NCI-H82 (cell line): ENCODE measurements around the gene BDH1.

Source experiments
- DNase-seq: peaks from one replicate; lab custom pipeline; 2025; lab: John Stamatoyannopoulos, UW

Gene BDH1

GRCh38 chr3:197460639-197461038 lies 95.1 kb downstream of the BDH1 start:
- no peak for DNase-seq

- no peak for DNase-seq
Observed at GRCh38 chr3:197460002-197460401, 95.8 kb downstream of the BDH1 start.
